ENCODE results near the gene KLF6. TPM values are rescaled to one million over a fixed set of nuclear protein-coding genes. Genes with fewer than 3 reads are reported as not detected.

Gene KLF6
- total RNA-seq, 2 experiments from 2014 or later: 19.2 to 43.0 TPM

- Histone ChIP-seq H3K36me3 (ENCODE audit: insufficient read depth, low read length) (peaks cover 15% of the 10 kb centered on the region), H2AFZ (ENCODE audit: low read length) (no peak overlapping the region), H3K27ac (ENCODE audit: low read depth, low read length, poor library complexity, severe bottlenecking) (no peak overlapping the region), H3K4me3 (ENCODE audit: low read depth, low read length, poor library complexity, severe bottlenecking) (no peak overlapping the region), H3K9me2 (ENCODE audit: insufficient read depth, low read length) (no peaks in the 10 kb centered on the region), H3K4me2 (ENCODE audit: low read length) (no peak overlapping the region), H4K20me1 (ENCODE audit: insufficient read depth, low read length) (peaks cover 16% of the 10 kb centered on the region), H3K9me3 (ENCODE audit: low read length) (peaks cover 9% of the 10 kb centered on the region; the same call in 1 of the 2 replicates), H3K4me1 (ENCODE audit: insufficient read depth, low read length, poor library complexity, severe bottlenecking) (peaks cover 15% of the 10 kb centered on the region), H3K79me2 (ENCODE audit: insufficient read depth, low read depth, low read length) (peaks cover 25% of the 10 kb centered on the region)
- intact Hi-C loops (cut with micrococcal nuclease; ENCODE audit: unreplicated experiment): loop anchor here (10.0 kb wide), 1 partner anchor 347 kb away; no protein-coding TSS in a partner anchor
- no peak for TF ChIP-seq CTCF (conservative IDR thresholded peaks at IDR 0.05; ENCODE audit: low read length)
- TF ChIP-seq EZH2phosphoT487 (IDR thresholded peaks at IDR 0.05; ENCODE audit: borderline replicate concordance, low read depth, low read length): no peak
- no TSS peak for BruUV-seq (replicated peaks)
- POLR2A ChIA-PET: no interaction called here
- DNase-seq (ENCODE audit: low spot score): no peak
- CTCF ChIA-PET (ENCODE audit: unreplicated experiment): no interaction called here
Measured at GRCh38 chr10:3787816-3788215, 2.8 kb upstream of the KLF6 start.

GRCh38 chr10:3787016-3787400 lies 2.0 kb upstream of the KLF6 start:
- no peak overlapping the region for H3K27ac ChIP-seq (ENCODE audit: low read depth, low read length, poor library complexity, severe bottlenecking)
- intact Hi-C loops (cut with micrococcal nuclease; ENCODE audit: unreplicated experiment): loop anchor here (10.0 kb wide), 1 partner anchor 348 kb away; no protein-coding TSS in a partner anchor
- CTCF ChIA-PET (ENCODE audit: unreplicated experiment): no interaction called here
- no peak for DNase-seq (ENCODE audit: low spot score)
- POLR2A ChIA-PET: no interaction called here
- H3K4me2 ChIP-seq (ENCODE audit: low read length): no peak overlapping the region
- peaks cover 33% of the 10 kb centered on the region for H3K79me2 ChIP-seq (ENCODE audit: insufficient read depth, low read depth, low read length)
- BruUV-seq (replicated peaks): no TSS peak
- peaks cover 24% of the 10 kb centered on the region for H4K20me1 ChIP-seq (ENCODE audit: insufficient read depth, low read length)
- no peaks in the 10 kb centered on the region for H3K9me2 ChIP-seq (ENCODE audit: insufficient read depth, low read length)
- H3K9me3 ChIP-seq (ENCODE audit: low read length): peaks cover 9% of the 10 kb centered on the region; the same call in 1 of the 2 replicates
- peaks cover 22% of the 10 kb centered on the region for H3K36me3 ChIP-seq (ENCODE audit: insufficient read depth, low read length)
- H3K4me3 ChIP-seq (ENCODE audit: low read depth, low read length, poor library complexity, severe bottlenecking): no peak overlapping the region
- TF ChIP-seq CTCF (conservative IDR thresholded peaks at IDR 0.05; ENCODE audit: low read length): no peak
- no peak for TF ChIP-seq EZH2phosphoT487 (IDR thresholded peaks at IDR 0.05; ENCODE audit: borderline replicate concordance, low read depth, low read length)
- no peak overlapping the region for H2AFZ ChIP-seq (ENCODE audit: low read length)
- peaks cover 15% of the 10 kb centered on the region for H3K4me1 ChIP-seq (ENCODE audit: insufficient read depth, low read length, poor library complexity, severe bottlenecking)

GRCh38 chr10:3786295-3787015 lies 1.4 kb upstream of the KLF6 start:
- TF ChIP-seq CTCF (conservative IDR thresholded peaks at IDR 0.05; ENCODE audit: low read length): no peak
- TF ChIP-seq EZH2phosphoT487 (IDR thresholded peaks at IDR 0.05; ENCODE audit: borderline replicate concordance, low read depth, low read length): no peak
- peak overlapping the region; percentile 76 for H3K4me3 ChIP-seq (ENCODE audit: low read depth, low read length, poor library complexity, severe bottlenecking)
- ChIA-PET POLR2A (interaction anchor here (0.5 to 4.0 kb wide), 6 partner anchors 12 to 258 kb away, joined by 3 to 24 read pairs (median 6); no protein-coding TSS in a partner anchor), CTCF (ENCODE audit: unreplicated experiment) (no interaction called here)
- no peak overlapping the region for H2AFZ ChIP-seq (ENCODE audit: low read length)
- peak overlapping the region; percentile 78 for H3K27ac ChIP-seq (ENCODE audit: low read depth, low read length, poor library complexity, severe bottlenecking)
- H3K4me2 ChIP-seq (ENCODE audit: low read length): peak overlapping the region; percentile 96
- H3K9me2 ChIP-seq (ENCODE audit: insufficient read depth, low read length): no peaks in the 10 kb centered on the region
- TSS peak; percentile 92 for BruUV-seq (replicated peaks)
- peaks cover 21% of the 10 kb centered on the region for H3K4me1 ChIP-seq (ENCODE audit: insufficient read depth, low read length, poor library complexity, severe bottlenecking)
- peaks cover 9% of the 10 kb centered on the region; the same call in 1 of the 2 replicates for H3K9me3 ChIP-seq (ENCODE audit: low read length)
- DNase-seq (ENCODE audit: low spot score): peak; percentile 33
- intact Hi-C loops (cut with micrococcal nuclease; ENCODE audit: unreplicated experiment): loop anchor here (10.0 kb wide), 1 partner anchor 348 kb away; no protein-coding TSS in a partner anchor
- peaks cover 29% of the 10 kb centered on the region for H4K20me1 ChIP-seq (ENCODE audit: insufficient read depth, low read length)
- peaks cover 28% of the 10 kb centered on the region for H3K36me3 ChIP-seq (ENCODE audit: insufficient read depth, low read length)
- peaks cover 39% of the 10 kb centered on the region for H3K79me2 ChIP-seq (ENCODE audit: insufficient read depth, low read depth, low read length)
